Loucy (cell line): ENCODE results near the gene WDR33.

Experiments
- H2AFZ ChIP-seq: fragments of 200-600 bp; sonication (generic); 2 replicates; pipeline ENCODE4 v1.6.0; 2016; ENCODE audit warnings: antibody characterized with exemption, mild to moderate bottlenecking, low read length, moderate library complexity
- H3F3A ChIP-seq: fragments of 200-600 bp; 2 replicates; pipeline ENCODE4 v1.6.0; 2016; ENCODE audit warnings: antibody characterized with exemption, low read depth, mild to moderate bottlenecking
- H3K27me3 ChIP-seq: fragments of 200-600 bp; sonication (generic); 2 replicates; pipeline ENCODE4 v1.6.1; 2014; ENCODE audit warnings: low read length, mild to moderate bottlenecking; ENCODE audit not compliant: insufficient read depth, poor library complexity, severe bottlenecking
- H3K36me3 ChIP-seq: fragments of 200-600 bp; sonication (generic); 2 replicates; pipeline ENCODE4 v1.6.1; 2016; ENCODE audit warnings: low read length; ENCODE audit not compliant: insufficient read depth
- H3K4me1 ChIP-seq: fragments of 200-600 bp; sonication (generic); 2 replicates; pipeline ENCODE4 v1.5.1; 2014; ENCODE audit warnings: low read length, mild to moderate bottlenecking; ENCODE audit not compliant: insufficient read depth, poor library complexity, severe bottlenecking
- H3K4me2 ChIP-seq: fragments of 200-600 bp; sonication (generic); 2 replicates; pipeline ENCODE4 v1.6.0; 2014; ENCODE audit warnings: antibody characterized with exemption, low read length, low read depth, mild to moderate bottlenecking; ENCODE audit not compliant: poor library complexity, severe bottlenecking
- H3K4me3 ChIP-seq: fragments of 200-600 bp; sonication (generic); 2 replicates; pipeline ENCODE4 v1.5.1; 2014; ENCODE audit warnings: low read length, mild to moderate bottlenecking, mixed read lengths; ENCODE audit not compliant: poor library complexity, severe bottlenecking
- H3K79me2 ChIP-seq: fragments of 200-600 bp; sonication (generic); 2 replicates; pipeline ENCODE4 v1.6.1; 2014; ENCODE audit warnings: low read length; ENCODE audit not compliant: insufficient read depth
- H3K9ac ChIP-seq: fragments of 200-600 bp; sonication (generic); 2 replicates; pipeline ENCODE4 v1.6.0; 2014; ENCODE audit warnings: mild to moderate bottlenecking, low read depth, low read length, moderate library complexity; ENCODE audit not compliant: poor library complexity, severe bottlenecking
- H3K9me2 ChIP-seq: fragments of 200-600 bp; sonication (generic); replicated peaks from 2 replicates; pipeline ENCODE4 v1.6.1; 2016; ENCODE audit warnings: low read depth, low read length, mixed read lengths
- H3K9me3 ChIP-seq: fragments of 200-600 bp; sonication (generic); 2 replicates; pipeline ENCODE4 v1.6.1; 2014; ENCODE audit warnings: mild to moderate bottlenecking, antibody characterized with exemption, low read length, low read depth; ENCODE audit not compliant: insufficient read depth
- H4K20me1 ChIP-seq: fragments of 200-600 bp; sonication (generic); 2 replicates; pipeline ENCODE4 v1.6.0; 2014; ENCODE audit warnings: antibody characterized with exemption, low read length, mild to moderate bottlenecking; ENCODE audit not compliant: insufficient read depth, poor library complexity, severe bottlenecking
- CTCF ChIP-seq: fragments of 200-600 bp; sonication (generic); conservative IDR thresholded peaks from 2 replicates; pipeline ENCODE4 v1.5.1; 2014; ENCODE audit warnings: mild to moderate bottlenecking, antibody characterized with exemption, low read length
- EZH2phosphoT487 ChIP-seq: fragments of 200-600 bp; IDR thresholded peaks from 2 replicates; pipeline ENCODE4 v1.6.1; 2018; ENCODE audit warnings: antibody characterized with exemption, mild to moderate bottlenecking, moderate library complexity, borderline replicate concordance

The WDR33 gene

GRCh38 chr2:127662937-127663565, 147.9 kb downstream of the WDR33 start:
- H3K4me2 ChIP-seq: no peak overlapping the region
- no peaks in the 10 kb centered on the region for H3K27me3 ChIP-seq
- no peak for TF ChIP-seq CTCF
- TF ChIP-seq EZH2phosphoT487: no peak
- H3K79me2 ChIP-seq: no peaks in the 10 kb centered on the region
- H3K9me2 ChIP-seq: no peaks in the 10 kb centered on the region
- H3K36me3 ChIP-seq: no peaks in the 10 kb centered on the region
- no peak overlapping the region for H3K9ac ChIP-seq
- H4K20me1 ChIP-seq: no peaks in the 10 kb centered on the region
- no peaks in the 10 kb centered on the region for H3K4me1 ChIP-seq
- H3F3A ChIP-seq: no peaks in the 10 kb centered on the region
- H3K4me3 ChIP-seq: no peak overlapping the region
- H3K9me3 ChIP-seq: no peaks in the 10 kb centered on the region
- no peak overlapping the region for H2AFZ ChIP-seq

GRCh38 chr2:127661949-127662510, 148.9 kb downstream of the WDR33 start:
- Histone ChIP-seq H3K4me1 (no peaks in the 10 kb centered on the region), H3F3A (no peaks in the 10 kb centered on the region), H3K36me3 (no peaks in the 10 kb centered on the region), H3K4me3 (no peak overlapping the region), H3K27me3 (no peaks in the 10 kb centered on the region), H4K20me1 (no peaks in the 10 kb centered on the region), H2AFZ (no peak overlapping the region), H3K79me2 (no peaks in the 10 kb centered on the region), H3K9ac (no peak overlapping the region), H3K9me2 (no peaks in the 10 kb centered on the region), H3K4me2 (no peak overlapping the region), H3K9me3 (no peaks in the 10 kb centered on the region)
- no peak for TF ChIP-seq EZH2phosphoT487
- no peak for TF ChIP-seq CTCF

- Histone ChIP-seq H3K9me2 (no peaks in the 10 kb centered on the region), H3K4me2 (no peak overlapping the region), H3F3A (no peaks in the 10 kb centered on the region), H3K36me3 (no peaks in the 10 kb centered on the region), H3K4me3 (no peak overlapping the region), H3K4me1 (no peaks in the 10 kb centered on the region), H3K79me2 (no peaks in the 10 kb centered on the region), H2AFZ (no peak overlapping the region), H3K9ac (no peak overlapping the region), H4K20me1 (no peaks in the 10 kb centered on the region), H3K27me3 (no peaks in the 10 kb centered on the region), H3K9me3 (no peaks in the 10 kb centered on the region)
- no peak for TF ChIP-seq CTCF
- no peak for TF ChIP-seq EZH2phosphoT487
Observed at GRCh38 chr2:127661072-127661649, 149.8 kb downstream of the WDR33 start.
